OCI-LY1 (cell line): ENCODE results near the gene MX1.

ENCODE experiments used
- CTCF ChIP-seq: fragments of 200-600 bp; sonication (generic), shearing (Covaris generic); IDR thresholded peaks from 2 replicates; pipeline ENCODE4 v1.5.1; 2017; ENCODE audit warnings: mild to moderate bottlenecking, antibody characterized with exemption, low read length, moderate library complexity, mixed read lengths
- EZH2 ChIP-seq: fragments of 200-600 bp; sonication (generic), shearing (Covaris generic); IDR thresholded peaks from 2 replicates; pipeline ENCODE4 v1.8.0; 2017; ENCODE audit warnings: borderline replicate concordance, mixed run types, mild to moderate bottlenecking, antibody characterized with exemption, low read length, moderate library complexity, mixed read lengths

- TF ChIP-seq EZH2 (no peak), CTCF (no peak)
Measured at GRCh38 chr21:41451753-41452676, 26.0 kb downstream of the MX1 start.
